Left colon (tissue), 2 donors: Measurements from ENCODE around the gene TRAF3IP1. TPM values are rescaled to one million over a fixed set of nuclear protein-coding genes. Genes with fewer than 3 reads are reported as not detected.
"Not testable (repeated sequence)": the region's sequence is repeated elsewhere in the genome, so short reads cannot be mapped to it uniquely, and the experiment has no call there.

Experiments used
- ATAC-seq: fragments of 200-7000 bp; cut with Tn5 transposase; one replicate; pipeline ENCODE4 v1.9.1; 2020; ENCODE audit warnings: mild to moderate bottlenecking, moderate library complexity
- DNase-seq, 2 donors: peaks; one replicate each; pipeline ENCODE4 v3.0.0-alpha.2; 2020
- intact Hi-C, 2 donors: fragments of 100-400 bp; cut with DNase I in 1 of 2; cut with micrococcal nuclease in 1 of 2; formaldehyde crosslinking; loops; one replicate each; pipeline versions ENCODE4 v1.11.2 to v1.14.0; 2022; cut with DNase I, micrococcal nuclease
- total RNA-seq, 2 donors: library from RNA; stranded (reverse); fragmentation: NEBNext Ultra II Directional; extraction: Animal tissue kit (Norgen Biotek cat#: 25700); gene quantifications; one replicate each; pipeline ENCODE4 v1.2.1, GENCODE V29; 2021
- donor health status: DM: no; HTN: no; CAD: no.
- donor health status: DM: yes; HTN: yes; CAD: no.

The TRAF3IP1 gene
- total RNA-seq, 2 donors from 2014 or later: 18.0 to 23.3 TPM

- intact Hi-C loops: no loop called here
Observed at GRCh38 chr2:238430781-238431180, 110.5 kb downstream of the TRAF3IP1 start.

GRCh38 chr2:238431456-238431855, 111.1 kb downstream of the TRAF3IP1 start:
- intact Hi-C loops: no loop called here
- no peak for ATAC-seq
- DNase-seq: no peak

More at GRCh38 chr2:238430781-238431180, 110.5 kb downstream of the TRAF3IP1 start:
- ATAC-seq (no peak), DNase-seq (no peak)

GRCh38 chr2:238433300-238433915, 113.1 kb downstream of the TRAF3IP1 start:
- intact Hi-C loops: no loop called here
- DNase-seq: no peak
- no peak for ATAC-seq

- intact Hi-C loops: no loop called here
- DNase-seq (no peak), ATAC-seq (no peak)
Observed at GRCh38 chr2:238433941-238434845, 113.9 kb downstream of the TRAF3IP1 start.

GRCh38 chr2:238434846-238435751, 114.8 kb downstream of the TRAF3IP1 start:
- no peak for DNase-seq
- intact Hi-C loops: no loop called here
- no peak for ATAC-seq

- intact Hi-C loops: no loop called here
- no peak for DNase-seq
- ATAC-seq: no peak
Observed at GRCh38 chr2:238435752-238436096, 115.4 kb downstream of the TRAF3IP1 start.

- ATAC-seq (no peak), DNase-seq (no peak)
- intact Hi-C loops: no loop called here
Observed at GRCh38 chr2:238438856-238439849, 118.8 kb downstream of the TRAF3IP1 start.

- DNase-seq (no peak), ATAC-seq (no peak)
- intact Hi-C loops: no loop called here
Observed at GRCh38 chr2:238439917-238440316, 119.6 kb downstream of the TRAF3IP1 start.

GRCh38 chr2:238440331-238440730, 120.0 kb downstream of the TRAF3IP1 start:
- intact Hi-C loops: no loop called here
- no peak for ATAC-seq
- DNase-seq: no peak

GRCh38 chr2:238440767-238441166, 120.4 kb downstream of the TRAF3IP1 start:
- intact Hi-C loops: no loop called here
- ATAC-seq (no peak), DNase-seq (no peak)

- no peak for DNase-seq
- no peak for ATAC-seq
- intact Hi-C loops: no loop called here
Observed at GRCh38 chr2:238441262-238442114, 121.2 kb downstream of the TRAF3IP1 start.

- DNase-seq, ATAC-seq, intact Hi-C loops: not testable (repeated sequence)
Observed at GRCh38 chr2:238442257-238442656, 121.9 kb downstream of the TRAF3IP1 start.

GRCh38 chr2:238444242-238444641, 123.9 kb downstream of the TRAF3IP1 start:
- intact Hi-C loops: no loop called here
- no peak for ATAC-seq
- no peak for DNase-seq

- no peak for ATAC-seq
- DNase-seq: no peak
Observed at GRCh38 chr2:238445409-238446190, 125.3 kb downstream of the TRAF3IP1 start.

GRCh38 chr2:238446371-238446770, 126.1 kb downstream of the TRAF3IP1 start:
- intact Hi-C loops: no loop called here
- ATAC-seq (no peak), DNase-seq (no peak)

More at GRCh38 chr2:238445409-238446190, 125.3 kb downstream of the TRAF3IP1 start:
- intact Hi-C loops: no loop called here
